HUES6 (cell line): Measurements from ENCODE around the gene KRTAP5-3.
"Not testable (repeated sequence)": the region's sequence is repeated elsewhere in the genome, so short reads cannot be mapped to it uniquely, and the experiment has no call there.

Experiments
- H3K27ac ChIP-seq: 2 replicates; pipeline ENCODE4 v1.7.0; 2013; ENCODE audit warnings: low read depth, mild to moderate bottlenecking, low read length, inconsistent platforms
- H3K27me3 ChIP-seq: 2 replicates; pipeline ENCODE4 v1.6.1; 2013; ENCODE audit warnings: low read length; ENCODE audit not compliant: control insufficient read depth, insufficient read depth
- H3K36me3 ChIP-seq: 2 replicates; pipeline ENCODE4 v1.6.1; 2013; ENCODE audit warnings: low read length; ENCODE audit not compliant: control insufficient read depth, insufficient read depth
- H3K4me1 ChIP-seq: 2 replicates; pipeline ENCODE4 v1.6.1; 2013; ENCODE audit warnings: low read length; ENCODE audit not compliant: control insufficient read depth, insufficient read depth
- H3K4me3 ChIP-seq: 2 replicates; pipeline ENCODE4 v1.5.1; 2013; ENCODE audit warnings: low read depth, low read length
- H3K9ac ChIP-seq: one replicate; pipeline ENCODE4 v1.6.1; 2013; ENCODE audit warnings: mild to moderate bottlenecking, low read length
- H3K9me3 ChIP-seq: 2 replicates; pipeline ENCODE4 v1.6.1; 2013; ENCODE audit warnings: low read depth, low read length; ENCODE audit not compliant: control insufficient read depth, insufficient read depth

Gene KRTAP5-3

GRCh38 chr11:1607156-1607845 lies 962 bp downstream of the KRTAP5-3 start:
- not testable (repeated sequence) for H3K27ac ChIP-seq, H3K4me1 ChIP-seq, H3K36me3 ChIP-seq, H3K9ac ChIP-seq, H3K9me3 ChIP-seq, H3K4me3 ChIP-seq
- H3K27me3 ChIP-seq, result peaks cover 19% of the 10 kb centered on the region

GRCh38 chr11:1605923-1606322 lies 2.3 kb downstream of the KRTAP5-3 start:
- not testable (repeated sequence) for H3K27ac ChIP-seq, H3K4me1 ChIP-seq, H3K9ac ChIP-seq, H3K36me3 ChIP-seq, H3K4me3 ChIP-seq
- Histone ChIP-seq H3K27me3 (peaks cover 19% of the 10 kb centered on the region), H3K9me3 (peaks cover 12% of the 10 kb centered on the region)

- H3K4me1 ChIP-seq, result peaks cover 10% of the 10 kb centered on the region; the same call in 1 of the 2 replicates
- H3K4me3 ChIP-seq, result no peak overlapping the region
- H3K36me3 ChIP-seq, result no peaks in the 10 kb centered on the region
- peaks cover 19% of the 10 kb centered on the region for H3K27me3 ChIP-seq
- H3K9ac ChIP-seq, result no peak overlapping the region
- no peak overlapping the region for H3K27ac ChIP-seq
- peaks cover 6% of the 10 kb centered on the region; the same call in 1 of the 2 replicates for H3K9me3 ChIP-seq
These were observed 3.6 kb downstream of the KRTAP5-3 start for GRCh38 chr11:1604711-1605110.

DNA sequence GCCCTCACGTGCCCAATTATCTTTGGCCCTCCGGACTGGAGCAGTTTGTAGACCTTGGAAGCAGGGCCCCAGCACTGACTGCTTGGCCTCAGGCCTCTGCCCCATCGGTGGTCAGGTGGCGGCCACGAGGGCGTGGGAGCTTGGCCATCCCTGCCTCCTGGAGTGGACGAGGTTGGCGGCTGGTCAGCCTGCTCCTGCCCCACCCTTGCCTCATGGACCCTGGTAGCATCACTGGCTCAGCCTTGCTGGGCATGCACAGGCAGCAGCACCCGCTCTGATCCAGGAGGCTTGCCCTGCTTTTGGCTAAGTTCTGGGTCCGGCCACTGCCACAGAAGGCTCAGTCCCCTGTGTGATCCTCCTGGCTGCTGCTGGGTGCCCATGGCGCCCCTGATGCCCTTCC lies 4.1 kb downstream of the KRTAP5-3 start:
- H3K9ac ChIP-seq, result no peak overlapping the region
- H3K36me3 ChIP-seq, result no peaks in the 10 kb centered on the region
- no peak overlapping the region for H3K4me3 ChIP-seq
- H3K27ac ChIP-seq, result no peak overlapping the region
- H3K4me1 ChIP-seq, result peaks cover 10% of the 10 kb centered on the region; the same call in 1 of the 2 replicates
- peaks cover 5% of the 10 kb centered on the region; the same call in 1 of the 2 replicates for H3K9me3 ChIP-seq
- peaks cover 19% of the 10 kb centered on the region for H3K27me3 ChIP-seq

DNA sequence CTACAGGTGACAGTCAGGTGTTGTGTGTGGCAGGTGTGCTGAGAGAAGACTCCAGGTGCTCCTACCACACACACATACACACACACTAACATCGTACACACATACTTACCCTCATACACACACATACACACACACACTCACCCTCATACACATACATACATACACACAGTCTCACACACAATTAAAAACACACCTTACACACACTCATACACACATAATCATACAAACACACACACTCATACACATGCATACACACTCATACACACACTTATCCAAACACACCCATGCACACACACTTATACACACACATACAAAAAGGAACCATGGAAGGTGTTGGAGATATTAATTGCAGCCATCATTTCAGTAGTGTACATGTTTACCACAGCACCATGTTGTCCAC lies 4.6 kb downstream of the KRTAP5-3 start:
- Histone ChIP-seq H3K9ac (no peak overlapping the region), H3K36me3 (no peaks in the 10 kb centered on the region), H3K27me3 (peaks cover 19% of the 10 kb centered on the region), H3K27ac (no peak overlapping the region), H3K4me3 (no peak overlapping the region), H3K4me1 (peaks cover 10% of the 10 kb centered on the region; the same call in 1 of the 2 replicates), H3K9me3 (peaks cover 5% of the 10 kb centered on the region; the same call in 1 of the 2 replicates)

- not testable (repeated sequence) for H3K9ac ChIP-seq, H3K4me3 ChIP-seq, H3K27ac ChIP-seq, H3K36me3 ChIP-seq, H3K9me3 ChIP-seq
- Histone ChIP-seq H3K4me1 (peaks cover 12% of the 10 kb centered on the region), H3K27me3 (peaks cover 13% of the 10 kb centered on the region)
These were observed 6.6 kb downstream of the KRTAP5-3 start for GRCh38 chr11:1601663-1602062.

DNA sequence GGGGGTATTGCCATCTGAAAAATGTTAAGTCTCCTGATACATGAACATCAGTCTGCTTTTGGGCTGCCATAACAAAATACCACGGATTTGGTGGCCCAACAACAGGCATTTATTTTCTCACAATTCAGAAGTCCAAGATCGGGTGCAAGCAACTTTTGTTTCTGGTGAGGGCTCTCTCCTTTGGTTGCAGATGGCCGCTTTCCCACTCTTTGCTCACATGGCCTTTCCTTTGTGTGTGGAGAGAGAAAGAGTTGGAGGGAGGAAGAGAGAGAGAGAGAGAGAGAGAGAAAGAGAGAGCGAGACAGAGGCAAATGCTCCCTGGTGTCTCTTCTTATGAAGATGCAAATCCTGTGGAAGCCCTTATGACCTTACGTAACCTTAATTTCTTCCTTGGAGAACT lies 7.6 kb downstream of the KRTAP5-3 start:
- no peak overlapping the region for H3K4me3 ChIP-seq
- peaks cover 5% of the 10 kb centered on the region; the same call in 1 of the 2 replicates for H3K9me3 ChIP-seq
- H3K36me3 ChIP-seq, result no peaks in the 10 kb centered on the region
- peaks cover 9% of the 10 kb centered on the region for H3K27me3 ChIP-seq
- H3K27ac ChIP-seq, result no peak overlapping the region
- peaks cover 18% of the 10 kb centered on the region for H3K4me1 ChIP-seq
- no peak overlapping the region for H3K9ac ChIP-seq

DNA sequence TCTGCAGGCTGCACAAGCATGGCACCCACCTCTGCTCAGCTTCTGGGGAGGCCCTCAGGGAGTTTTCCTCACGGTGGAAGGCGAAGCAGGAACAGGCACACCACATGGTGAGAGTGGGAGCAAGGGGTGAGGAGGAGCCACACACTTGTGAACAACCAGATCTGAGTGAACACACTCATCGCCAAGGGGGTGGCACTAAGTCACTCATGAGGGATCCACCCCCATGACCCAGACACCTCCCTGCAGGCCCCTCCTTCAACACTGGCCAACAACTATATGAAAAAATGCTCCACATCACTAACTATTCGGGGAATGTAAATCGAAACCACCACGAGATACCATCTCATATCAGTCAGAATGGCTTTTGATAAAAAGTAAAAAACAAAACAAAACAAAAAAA lies 9.4 kb downstream of the KRTAP5-3 start:
- H3K4me3 ChIP-seq, result no peak overlapping the region
- H3K27ac ChIP-seq, result no peak overlapping the region
- peaks cover 9% of the 10 kb centered on the region for H3K27me3 ChIP-seq
- H3K4me1 ChIP-seq, result peaks cover 19% of the 10 kb centered on the region
- peaks cover 5% of the 10 kb centered on the region; the same call in 1 of the 2 replicates for H3K9me3 ChIP-seq
- H3K9ac ChIP-seq, result no peak overlapping the region
- H3K36me3 ChIP-seq, result no peaks in the 10 kb centered on the region

DNA sequence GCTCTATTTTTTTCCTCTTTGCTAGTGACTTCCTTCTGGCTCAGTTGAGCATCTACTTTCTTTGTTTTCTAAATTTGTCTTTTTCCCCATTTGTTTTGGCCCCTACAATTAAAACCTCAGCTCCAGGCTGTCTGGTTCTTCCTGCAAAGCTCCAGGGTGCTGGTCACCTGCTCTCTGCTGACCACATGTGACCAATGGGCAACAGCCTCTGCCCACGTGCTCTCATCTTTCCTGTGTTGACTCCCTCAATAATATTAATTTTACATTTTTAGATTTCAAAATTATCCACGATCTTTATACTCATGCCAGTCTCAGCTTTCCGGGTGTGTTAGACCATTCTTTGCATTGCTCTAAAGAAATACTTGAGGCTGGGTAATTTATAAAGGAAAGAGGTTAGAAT lies 9.9 kb downstream of the KRTAP5-3 start:
- not testable (repeated sequence) for H3K27me3 ChIP-seq, H3K4me3 ChIP-seq, H3K9ac ChIP-seq, H3K9me3 ChIP-seq, H3K36me3 ChIP-seq, H3K27ac ChIP-seq
- peaks cover 19% of the 10 kb centered on the region for H3K4me1 ChIP-seq

GRCh38 chr11:1597994-1598380 lies 10.3 kb downstream of the KRTAP5-3 start, which contains the start of gene KRTAP5-2:
Gene KRTAP5-2, minus strand, starts transcription at chr11:1598294. Its CDS starts 44 bp downstream, at chr11:1598250.
- Histone ChIP-seq H3K27me3 (peaks cover 9% of the 10 kb centered on the region), H3K9me3 (peaks cover 5% of the 10 kb centered on the region; the same call in 1 of the 2 replicates), H3K36me3 (no peaks in the 10 kb centered on the region), H3K4me3 (no peak within 1 kb of the TSS), H3K9ac (no peak within 1 kb of the TSS), H3K4me1 (peaks cover 19% of the 10 kb centered on the region), H3K27ac (no peak within 1 kb of the TSS)

DNA sequence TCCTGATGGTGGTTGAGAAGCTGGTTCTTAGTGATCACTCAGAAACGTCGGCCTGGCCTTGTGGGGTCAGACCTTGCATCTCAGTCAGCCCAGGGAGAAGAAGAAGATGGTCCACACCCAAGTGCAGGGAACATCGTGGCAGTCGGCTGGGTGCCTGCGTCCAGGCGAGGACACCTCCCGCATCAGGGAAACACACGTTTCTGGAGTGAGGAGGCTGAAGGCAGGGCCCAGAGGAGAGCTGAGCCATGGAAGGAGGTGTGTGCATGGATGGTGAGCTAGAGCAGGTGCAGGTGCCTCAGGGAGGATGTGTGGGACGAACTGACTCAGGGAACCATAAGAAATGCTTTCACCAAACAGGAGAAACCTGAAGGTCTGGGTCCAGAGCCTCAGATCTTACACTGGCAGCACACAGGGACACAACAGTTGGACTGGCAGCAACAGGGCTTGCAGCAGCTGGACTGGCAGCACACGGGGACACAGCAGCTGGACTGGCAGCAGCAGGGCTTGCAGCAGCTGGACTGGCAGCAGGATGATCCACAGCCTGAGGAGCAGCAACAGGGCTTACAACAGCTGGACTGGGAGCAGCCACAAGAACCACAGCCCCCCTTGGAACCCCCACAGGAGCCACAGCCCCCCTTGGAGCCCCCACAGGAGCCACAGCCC lies 10.8 kb downstream of the KRTAP5-3 start:
- H3K36me3 ChIP-seq, result no peaks in the 10 kb centered on the region
- peaks cover 9% of the 10 kb centered on the region for H3K27me3 ChIP-seq
- H3K9me3 ChIP-seq, result peaks cover 5% of the 10 kb centered on the region; the same call in 1 of the 2 replicates
- H3K4me3 ChIP-seq, result no peak overlapping the region
- H3K9ac ChIP-seq, result no peak overlapping the region
- no peak overlapping the region for H3K27ac ChIP-seq
- peaks cover 19% of the 10 kb centered on the region for H3K4me1 ChIP-seq
